Measurements from ENCODE around the gene MYCN.

DNA sequence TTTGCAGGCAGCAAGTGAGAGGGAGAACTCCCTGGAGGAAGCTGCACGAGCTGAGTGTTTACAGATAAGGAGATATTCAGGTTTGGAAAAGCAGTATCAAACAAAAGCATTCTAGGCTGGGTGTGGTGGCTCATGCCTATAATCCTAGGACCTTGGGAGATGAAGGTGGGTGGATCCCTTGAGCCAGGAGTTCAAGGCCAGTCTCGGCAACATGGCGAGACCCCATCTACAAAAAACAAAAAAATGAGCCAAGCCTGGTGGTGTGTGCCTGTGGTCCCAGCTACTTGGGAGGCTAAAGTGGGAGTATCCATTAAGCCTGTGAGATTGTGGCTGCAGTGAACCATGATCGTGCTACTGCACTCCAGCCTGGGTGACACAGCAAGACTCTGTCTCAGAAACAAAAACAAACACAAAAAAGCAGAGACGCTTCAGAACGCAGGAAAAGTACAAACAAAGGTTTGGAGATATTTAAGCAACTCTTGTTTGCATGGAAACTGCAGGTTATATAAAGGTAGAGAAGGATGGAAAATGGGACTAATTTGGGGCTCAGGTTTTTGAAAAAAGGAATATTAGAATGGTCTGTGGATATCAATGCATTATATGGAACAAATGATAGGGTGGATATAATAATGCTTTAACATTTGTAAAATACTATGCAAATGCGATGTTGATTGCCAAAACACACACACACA, 31.6 kb downstream of the MYCN start:
- TF ChIP-seq ZNF274 (IDR thresholded peaks at IDR 0.05; ENCODE audit: low read depth, low read length) (no peak), YY1 (IDR thresholded peaks at IDR 0.05; ENCODE audit: insufficient read depth, insufficient read length) (no peak)

Measured in NT2/D1 (cell line).